Mucosa of stomach (tissue), 1 donor: ENCODE measurements around the gene DYRK3.

Experiments used
- H3K27me3 ChIP-seq: one replicate; pipeline ENCODE4 v1.7.0; 2013; ENCODE audit warnings: mild to moderate bottlenecking, low read length; ENCODE audit not compliant: control insufficient read depth, insufficient read depth
- H3K36me3 ChIP-seq: one replicate; pipeline ENCODE4 v1.7.0; 2013; ENCODE audit warnings: low read length; ENCODE audit not compliant: control insufficient read depth, insufficient read depth
- H3K4me1 ChIP-seq: one replicate; pipeline ENCODE4 v1.7.0; 2013; ENCODE audit warnings: mild to moderate bottlenecking, low read length; ENCODE audit not compliant: control insufficient read depth, insufficient read depth
- H3K4me3 ChIP-seq: one replicate; pipeline ENCODE4 v1.7.0; 2013; ENCODE audit warnings: low read length
- H3K9ac ChIP-seq: one replicate; pipeline ENCODE4 v1.7.0; 2013; ENCODE audit warnings: mild to moderate bottlenecking, low read length, moderate library complexity
- H3K9me3 ChIP-seq: one replicate; pipeline ENCODE4 v1.7.0; 2013; ENCODE audit warnings: mild to moderate bottlenecking, low read length, moderate library complexity; ENCODE audit not compliant: control insufficient read depth
- donor health status: Pancreatic carcinoma.

Gene DYRK3

GRCh38 chr1:206681359-206681758, 46.0 kb downstream of the DYRK3 start:
- no peak overlapping the region for H3K9ac ChIP-seq
- H3K4me3 ChIP-seq = no peak overlapping the region
- no peaks in the 10 kb centered on the region for H3K9me3 ChIP-seq
- peaks cover 10% of the 10 kb centered on the region for H3K4me1 ChIP-seq
- H3K27me3 ChIP-seq = no peaks in the 10 kb centered on the region
- no peaks in the 10 kb centered on the region for H3K36me3 ChIP-seq

GRCh38 chr1:206682111-206682510, 46.8 kb downstream of the DYRK3 start:
- no peaks in the 10 kb centered on the region for H3K27me3 ChIP-seq
- H3K36me3 ChIP-seq = no peaks in the 10 kb centered on the region
- no peak overlapping the region for H3K9ac ChIP-seq
- H3K4me1 ChIP-seq = peaks cover 10% of the 10 kb centered on the region
- H3K9me3 ChIP-seq = no peaks in the 10 kb centered on the region
- no peak overlapping the region for H3K4me3 ChIP-seq

GRCh38 chr1:206683313-206683712, 48.0 kb downstream of the DYRK3 start:
- no peaks in the 10 kb centered on the region for H3K36me3 ChIP-seq
- H3K4me1 ChIP-seq = peaks cover 19% of the 10 kb centered on the region
- H3K27me3 ChIP-seq = no peaks in the 10 kb centered on the region
- no peaks in the 10 kb centered on the region for H3K9me3 ChIP-seq
- no peak overlapping the region for H3K4me3 ChIP-seq
- H3K9ac ChIP-seq = no peak overlapping the region

GRCh38 chr1:206684003-206684402, 48.7 kb downstream of the DYRK3 start:
- no peaks in the 10 kb centered on the region for H3K9me3 ChIP-seq
- no peak overlapping the region for H3K9ac ChIP-seq
- no peaks in the 10 kb centered on the region for H3K36me3 ChIP-seq
- H3K4me3 ChIP-seq = no peak overlapping the region
- no peaks in the 10 kb centered on the region for H3K27me3 ChIP-seq
- peaks cover 26% of the 10 kb centered on the region for H3K4me1 ChIP-seq

GRCh38 chr1:206684478-206685333, 49.4 kb downstream of the DYRK3 start, which contains the start of gene MAPKAPK2:
TSS of gene MAPKAPK2 (plus strand) at chr1:206684905. CDS start at chr1:206685230, 325 bp downstream.
- peaks cover 29% of the 10 kb centered on the region for H3K4me1 ChIP-seq
- no peaks in the 10 kb centered on the region for H3K36me3 ChIP-seq
- H3K9ac ChIP-seq = peak within 1 kb of the TSS; percentile 92
- no peaks in the 10 kb centered on the region for H3K27me3 ChIP-seq
- H3K9me3 ChIP-seq = no peaks in the 10 kb centered on the region
- H3K4me3 ChIP-seq = peak within 1 kb of the TSS; percentile 62

- Histone ChIP-seq H3K36me3 (no peaks in the 10 kb centered on the region), H3K4me1 (peaks cover 36% of the 10 kb centered on the region), H3K9me3 (no peaks in the 10 kb centered on the region), H3K27me3 (no peaks in the 10 kb centered on the region), H3K4me3 (peak overlapping the region; percentile 62), H3K9ac (peak overlapping the region; percentile 92)
These were observed 50.0 kb downstream of the DYRK3 start for GRCh38 chr1:206685334-206685768.

GRCh38 chr1:206685769-206686477, 50.6 kb downstream of the DYRK3 start:
- H3K4me1 ChIP-seq = peaks cover 41% of the 10 kb centered on the region
- H3K4me3 ChIP-seq = peak overlapping the region; percentile 62
- no peaks in the 10 kb centered on the region for H3K9me3 ChIP-seq
- peak overlapping the region; percentile 92 for H3K9ac ChIP-seq
- no peaks in the 10 kb centered on the region for H3K36me3 ChIP-seq
- no peaks in the 10 kb centered on the region for H3K27me3 ChIP-seq

GRCh38 chr1:206686478-206687249, 51.3 kb downstream of the DYRK3 start:
- no peaks in the 10 kb centered on the region for H3K27me3 ChIP-seq
- H3K36me3 ChIP-seq = no peaks in the 10 kb centered on the region
- H3K9ac ChIP-seq = peak overlapping the region; percentile 92
- no peaks in the 10 kb centered on the region for H3K9me3 ChIP-seq
- peak overlapping the region; percentile 62 for H3K4me3 ChIP-seq
- H3K4me1 ChIP-seq = peaks cover 45% of the 10 kb centered on the region

- no peak overlapping the region for H3K9ac ChIP-seq
- no peaks in the 10 kb centered on the region for H3K9me3 ChIP-seq
- peaks cover 49% of the 10 kb centered on the region for H3K4me1 ChIP-seq
- no peak overlapping the region for H3K4me3 ChIP-seq
- H3K36me3 ChIP-seq = no peaks in the 10 kb centered on the region
- no peaks in the 10 kb centered on the region for H3K27me3 ChIP-seq
These were observed 52.0 kb downstream of the DYRK3 start for GRCh38 chr1:206687251-206687914.

- no peak overlapping the region for H3K9ac ChIP-seq
- no peaks in the 10 kb centered on the region for H3K36me3 ChIP-seq
- H3K4me1 ChIP-seq = peaks cover 52% of the 10 kb centered on the region
- no peaks in the 10 kb centered on the region for H3K9me3 ChIP-seq
- no peak overlapping the region for H3K4me3 ChIP-seq
- H3K27me3 ChIP-seq = no peaks in the 10 kb centered on the region
These were observed 52.6 kb downstream of the DYRK3 start for GRCh38 chr1:206687915-206688442.

GRCh38 chr1:206690516-206690915, 55.2 kb downstream of the DYRK3 start:
- Histone ChIP-seq H3K9ac (no peak overlapping the region), H3K36me3 (no peaks in the 10 kb centered on the region), H3K4me3 (no peak overlapping the region), H3K4me1 (peaks cover 60% of the 10 kb centered on the region), H3K9me3 (no peaks in the 10 kb centered on the region), H3K27me3 (no peaks in the 10 kb centered on the region)
